Natural killer cell (primary cell): Measurements from ENCODE around the gene RIMS4. TPM values are rescaled to one million over a fixed set of nuclear protein-coding genes. Genes with fewer than 3 reads are reported as not detected.

Experiments
- ATAC-seq, 3 donors: fragments of 150-1000 bp in 2 of 3; fragments of 200-7000 bp in 1 of 3; cut with Tn5 transposase; 1 replicate in 1 of 3; 2 replicates in 2 of 3; pipeline ENCODE4 v1.10.0; 2021; ENCODE audit warnings: mild to moderate bottlenecking in 2 of 3, moderate library complexity in 2 of 3
- DNase-seq, 2 donors: peaks; one replicate each; pipeline versions ENCODE4 v3.0.0 to v3.0.0-alpha.2; 2013 to 2021; ENCODE audit warnings: mixed read lengths in 1 of 2
- H3K27ac ChIP-seq: one replicate; pipeline ENCODE4 v1.5.1; 2013; ENCODE audit warnings: mild to moderate bottlenecking, low read length
- H3K27me3 ChIP-seq: one replicate; pipeline ENCODE4 v1.6.1; 2013; ENCODE audit warnings: low read length; ENCODE audit not compliant: control insufficient read depth, insufficient read depth
- H3K36me3 ChIP-seq: one replicate; pipeline ENCODE4 v1.6.1; 2013; ENCODE audit warnings: low read length; ENCODE audit not compliant: control insufficient read depth, insufficient read depth
- H3K4me1 ChIP-seq: one replicate; pipeline ENCODE4 v1.6.1; 2013; ENCODE audit warnings: low read length; ENCODE audit not compliant: control insufficient read depth, insufficient read depth
- H3K4me3 ChIP-seq: one replicate; pipeline ENCODE4 v1.5.1; 2013; ENCODE audit warnings: low read length
- H3K9me3 ChIP-seq: one replicate; pipeline ENCODE4 v1.6.1; 2013; ENCODE audit warnings: low read length; ENCODE audit not compliant: control insufficient read depth, insufficient read depth
- H3K27ac Mint-ChIP-seq, 2 donors: one replicate each; pipeline ENCODE4 v1.8.0; 2022; ENCODE audit warnings: mild to moderate bottlenecking in 2 of 2, mixed read lengths in 2 of 2, moderate library complexity in 1 of 2
- H3K27me3 Mint-ChIP-seq, 2 donors: one replicate each; pipeline ENCODE4 v1.8.0; 2022; ENCODE audit warnings: low read depth in 2 of 2, mixed read lengths in 2 of 2
- H3K36me3 Mint-ChIP-seq: one replicate; pipeline ENCODE4 v1.8.0; 2022; ENCODE audit warnings: mixed read lengths
- H3K4me1 Mint-ChIP-seq, 2 donors: one replicate each; pipeline ENCODE4 v1.8.0; 2022; ENCODE audit warnings: mixed read lengths in 2 of 2
- H3K4me3 Mint-ChIP-seq: one replicate; pipeline ENCODE4 v1.8.0; 2022; ENCODE audit warnings: mild to moderate bottlenecking, moderate library complexity, mixed read lengths
- H3K9me3 Mint-ChIP-seq, 2 donors: one replicate each; pipeline ENCODE4 v1.8.0; 2022; ENCODE audit warnings: mixed read lengths in 2 of 2
- CTCF ChIP-seq: fragments of 200-600 bp; IDR thresholded peaks from one replicate; pipeline ENCODE4 v1.8.0; 2022; ENCODE audit warnings: antibody characterized with exemption
- WGBS: methylation state at CpG from one replicate; pipeline ENCODE4 v1.1.7; 2013; ENCODE audit warnings: missing lambda C conversion rate; ENCODE audit not compliant: insufficient coverage; 5-methylcytosine and 5-hydroxymethylcytosine counted together
- intact Hi-C: fragments of 100-400 bp; cut with micrococcal nuclease; formaldehyde crosslinking; loops from one replicate; pipeline ENCODE4 v1.14.2; 2022
- total RNA-seq, 4 donors: library from RNA; stranded (reverse); fragments of 120-200 nt in 1 of 4; gene quantifications; one replicate each; pipeline versions ENCODE4 v1.2.3 to v1.2.4, GENCODE V29; 2013 to 2022

RIMS4 gene
- total RNA-seq, 3 donors from 2014 or later (not counting 1 experiment from before 2014, with no cell fraction given), result not detected

- H3K27me3 ChIP-seq, result peaks cover 17% of the 10 kb centered on the region
- Mint-ChIP-seq H3K4me3 (no peak overlapping the region), H3K27ac (no peak overlapping the region), H3K9me3 (no peaks in the 10 kb centered on the region), H3K27me3 (peaks cover 19 to 48% of the 10 kb centered on the region in 2 donors), H3K4me1 (peaks cover 6 to 13% of the 10 kb centered on the region in 2 donors), H3K36me3 (no peaks in the 10 kb centered on the region)
- ATAC-seq (peak in 1 of 3 donors; percentile 33), DNase-seq (no peak)
- no peaks in the 10 kb centered on the region for H3K36me3 ChIP-seq
- 65% methylated on average over 73 of the region's 73 CpGs for WGBS
- no peaks in the 10 kb centered on the region for H3K9me3 ChIP-seq
- no peak overlapping the region for H3K27ac ChIP-seq
- no peak overlapping the region for H3K4me3 ChIP-seq
- H3K4me1 ChIP-seq, result peaks cover 6% of the 10 kb centered on the region
- intact Hi-C loops, result no loop called here
- no peak for TF ChIP-seq CTCF
These were observed 60.1 kb downstream of the RIMS4 start for GRCh38 chr20:44750081-44750805.

- Mint-ChIP-seq H3K4me1 (peaks cover 6 to 17% of the 10 kb centered on the region in 2 donors), H3K9me3 (no peaks in the 10 kb centered on the region), H3K36me3 (no peaks in the 10 kb centered on the region), H3K4me3 (no peak overlapping the region), H3K27ac (no peak overlapping the region), H3K27me3 (peaks cover 37 to 70% of the 10 kb centered on the region in 2 donors)
- ATAC-seq, result no peak
- Histone ChIP-seq H3K27me3 (peaks cover 17% of the 10 kb centered on the region), H3K9me3 (no peaks in the 10 kb centered on the region), H3K27ac (no peak overlapping the region), H3K36me3 (no peaks in the 10 kb centered on the region), H3K4me3 (no peak overlapping the region), H3K4me1 (peaks cover 6% of the 10 kb centered on the region)
- TF ChIP-seq CTCF, result no peak
- DNase-seq, result no peak
- 100% methylated on average over 1 of the region's 3 CpGs for WGBS
- intact Hi-C loops, result loop anchor here (5.0 kb wide), 1 partner anchor 119 kb away; no protein-coding TSS in a partner anchor
These were observed 62.4 kb downstream of the RIMS4 start for GRCh38 chr20:44748005-44748370.

GRCh38 chr20:44747166-44748004 is 63.0 kb downstream of the RIMS4 start:
- WGBS, result 25% methylated on average over 5 of the region's 5 CpGs
- H3K27me3 ChIP-seq, result peaks cover 17% of the 10 kb centered on the region
- no peaks in the 10 kb centered on the region for H3K36me3 Mint-ChIP-seq
- no peaks in the 10 kb centered on the region for H3K9me3 ChIP-seq
- no peak overlapping the region for H3K27ac ChIP-seq
- intact Hi-C loops, result loop anchor here (5.0 kb wide), 1 partner anchor 120 kb away; no protein-coding TSS in a partner anchor
- no peaks in the 10 kb centered on the region for H3K36me3 ChIP-seq
- TF ChIP-seq CTCF, result peak; percentile 39
- peak in 2 of 3 donors; percentile 37 to 42 for ATAC-seq
- H3K4me1 ChIP-seq, result peaks cover 6% of the 10 kb centered on the region
- H3K9me3 Mint-ChIP-seq, result no peaks in the 10 kb centered on the region
- H3K27ac Mint-ChIP-seq, result no peak overlapping the region
- H3K4me3 Mint-ChIP-seq, result peak overlapping the region; percentile 57
- peaks cover 37 to 73% of the 10 kb centered on the region in 2 donors for H3K27me3 Mint-ChIP-seq
- H3K4me3 ChIP-seq, result no peak overlapping the region
- peaks cover 6 to 17% of the 10 kb centered on the region in 2 donors for H3K4me1 Mint-ChIP-seq
- DNase-seq, result peak; percentile 41 to 73
